HG03097 (cell line): ENCODE measurements around the gene MACROD2.
A peak's percentile ranks its signal among the peaks of the same experiment; 100 is the strongest.

Experiments
- ATAC-seq: cut with Tn5 transposase; IDR thresholded peaks from one replicate; pipeline ENCODE4 v1.9.1; 2021; ENCODE audit not compliant: unreplicated experiment, low FRiP score

MACROD2 gene

DNA sequence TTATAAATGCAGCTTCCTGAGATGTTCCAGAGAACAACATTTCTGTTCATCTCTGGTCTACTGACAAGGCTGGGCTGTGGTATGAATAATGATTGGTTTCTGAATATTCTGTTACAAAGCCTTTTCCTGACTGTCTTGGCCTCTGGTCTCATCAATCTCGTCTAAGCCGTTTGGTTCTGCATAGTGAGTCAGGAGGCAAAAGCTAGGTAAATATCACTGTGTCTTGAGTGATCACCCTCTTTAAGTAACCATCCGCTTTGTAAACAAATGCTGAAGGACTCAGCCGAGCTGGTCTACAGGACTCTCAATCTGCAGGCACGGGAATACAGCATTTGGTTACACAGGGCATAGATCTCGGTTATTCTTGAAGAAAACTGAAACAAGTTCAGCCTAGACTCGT lies 2066.0 kb downstream of the MACROD2 start:
- no peak for ATAC-seq

DNA sequence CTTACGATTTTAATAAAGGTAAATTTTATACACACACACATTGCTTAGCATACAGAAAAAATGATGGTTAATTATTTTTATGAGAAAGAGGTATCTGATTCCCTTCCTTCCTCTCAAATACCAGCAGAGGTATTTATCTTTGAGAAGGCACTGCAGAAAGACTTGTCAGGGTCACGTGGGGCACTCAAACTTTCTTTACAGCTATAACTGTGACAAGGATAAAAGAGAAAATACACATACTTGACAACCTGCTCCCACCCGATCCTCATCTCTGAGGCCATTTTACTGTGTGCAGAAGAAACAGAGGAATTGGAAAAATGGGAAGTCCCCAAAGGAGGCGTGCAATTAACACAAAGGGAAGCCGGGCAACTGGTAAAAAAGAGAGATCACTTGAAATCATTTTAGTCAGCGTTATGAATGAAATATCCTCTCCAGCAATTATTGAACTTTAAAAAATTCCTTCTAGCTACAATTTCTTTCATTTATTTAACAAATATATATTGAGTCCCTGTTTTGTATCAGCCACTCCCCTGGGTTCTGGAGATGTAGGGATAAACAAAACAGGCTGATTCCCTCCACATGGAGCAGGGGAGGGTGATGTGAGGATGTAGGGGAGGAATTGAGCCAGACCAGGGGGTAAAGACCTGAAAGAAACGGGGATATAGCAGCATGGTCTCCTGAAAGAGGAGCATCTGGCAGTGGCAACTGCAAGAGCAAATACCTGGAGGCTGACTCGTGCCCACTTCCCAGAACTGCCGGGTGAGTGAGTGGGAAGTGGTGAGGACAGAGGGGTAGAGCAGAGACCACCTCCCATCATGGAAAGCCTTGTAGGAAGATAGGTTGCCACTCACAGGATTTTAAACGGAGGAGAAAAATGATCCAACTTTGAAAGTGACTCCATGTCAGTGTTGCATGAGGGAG lies 2067.6 kb downstream of the MACROD2 start:
- no peak for ATAC-seq

- ATAC-seq, result no peak
Observed at GRCh38 chr20:16063881-16064280, 2068.6 kb downstream of the MACROD2 start.

- ATAC-seq, result no peak
Observed at GRCh38 chr20:16064989-16065707, 2069.8 kb downstream of the MACROD2 start.

DNA sequence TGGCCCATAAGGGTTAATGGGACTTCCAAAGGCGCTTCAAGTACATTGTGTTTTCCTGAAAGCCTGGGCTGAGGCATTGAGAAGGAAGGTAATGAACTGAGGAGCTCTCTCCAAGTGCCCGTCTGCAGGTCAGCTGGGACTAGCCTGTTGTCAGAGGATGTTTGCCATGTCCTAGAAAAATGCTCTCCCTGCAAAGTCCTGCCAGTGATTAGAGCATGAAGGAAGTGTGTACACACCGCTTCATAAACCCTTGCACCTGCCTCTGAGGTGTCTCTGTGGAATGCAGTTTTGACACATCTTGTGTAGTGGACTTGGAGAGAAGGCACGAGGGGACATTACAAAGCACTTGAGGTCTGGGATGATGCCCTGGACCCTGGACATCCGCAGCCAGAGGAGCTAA lies 2071.3 kb downstream of the MACROD2 start:
- no peak for ATAC-seq

DNA sequence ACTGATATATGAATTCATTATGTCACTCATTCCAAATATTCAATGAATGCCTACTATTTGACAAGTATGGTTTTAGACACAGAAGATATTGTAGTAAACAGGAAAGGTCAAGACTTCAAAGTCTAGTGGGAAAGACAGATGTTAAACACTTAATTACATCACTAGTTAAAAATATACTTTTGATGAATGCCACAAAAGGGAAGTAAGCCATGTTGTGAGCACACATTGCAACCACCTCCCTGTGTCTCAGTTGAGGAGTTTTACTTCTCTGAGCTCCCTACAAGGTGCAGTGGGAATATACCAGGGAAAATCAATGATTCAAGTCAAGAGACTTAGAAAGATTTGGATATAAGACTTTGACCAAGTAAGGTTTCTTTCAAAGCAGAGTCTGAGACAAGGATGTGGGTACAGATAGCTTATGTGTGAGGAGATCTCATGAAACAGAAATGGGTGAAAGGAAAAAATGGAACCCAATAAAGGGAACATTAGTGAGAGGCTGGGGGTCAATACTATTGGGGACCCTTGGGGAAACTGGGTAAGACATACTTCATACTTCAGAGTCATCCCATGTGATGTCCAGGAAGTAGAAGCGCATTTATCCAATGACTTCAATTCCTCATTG lies 2074.2 kb downstream of the MACROD2 start:
- ATAC-seq, result peak; percentile 93

GRCh38 chr20:16072220-16072619 lies 2076.9 kb downstream of the MACROD2 start:
- ATAC-seq, result no peak

- no peak for ATAC-seq
Observed at GRCh38 chr20:16078172-16078898, 2083.0 kb downstream of the MACROD2 start.

- no peak for ATAC-seq
Observed at GRCh38 chr20:16081421-16081820, 2086.1 kb downstream of the MACROD2 start.

- no peak for ATAC-seq
Observed at GRCh38 chr20:16082051-16082550, 2086.8 kb downstream of the MACROD2 start.

DNA sequence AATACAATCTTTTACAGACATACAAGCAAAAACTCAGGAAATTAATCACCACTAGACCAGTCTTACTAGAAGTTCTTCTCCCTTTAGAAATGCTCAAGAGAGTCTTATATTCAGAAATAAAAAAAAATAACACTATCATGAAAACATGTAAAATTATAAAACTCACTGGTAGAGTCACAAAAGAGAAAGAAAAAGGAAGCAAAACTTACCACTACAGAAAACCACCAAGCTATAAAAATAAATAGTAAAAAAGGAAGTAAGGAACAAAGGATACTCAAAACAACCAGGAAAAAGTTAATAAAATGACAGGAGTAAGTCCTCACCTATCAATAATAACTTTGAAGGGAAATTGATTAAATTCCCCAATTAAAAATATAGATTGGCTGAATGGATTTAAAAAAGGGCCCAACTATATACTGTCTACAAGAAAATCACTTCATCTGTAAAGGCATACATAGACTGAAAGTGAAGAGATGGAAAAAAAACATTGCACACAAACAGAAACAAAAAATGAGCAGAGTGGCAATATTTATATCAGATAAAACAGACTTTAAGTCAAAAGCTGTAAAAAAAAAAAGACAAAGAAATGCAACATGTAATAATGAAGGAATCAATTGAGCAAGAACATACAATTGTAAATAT lies 2088.4 kb downstream of the MACROD2 start:
- no peak for ATAC-seq

DNA sequence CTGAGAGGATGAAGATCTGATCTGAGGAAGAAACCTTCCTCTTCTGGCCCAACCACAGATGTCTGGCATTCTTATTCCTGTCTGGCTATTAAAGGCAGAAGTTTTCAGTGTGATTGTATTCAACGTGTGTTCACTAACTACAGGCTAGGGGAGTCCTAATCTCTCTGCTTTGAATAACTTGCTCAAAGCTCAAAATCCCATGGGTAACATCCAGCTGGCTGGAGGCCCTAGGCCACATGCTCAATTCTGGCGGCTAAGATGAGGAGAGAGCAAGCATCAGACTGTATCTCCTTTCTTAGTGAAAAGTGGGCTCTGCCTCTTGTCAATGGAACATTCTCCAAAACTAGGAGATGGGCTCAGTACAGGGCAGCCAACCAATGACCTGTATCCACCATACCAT lies 2099.9 kb downstream of the MACROD2 start:
- no peak for ATAC-seq

DNA sequence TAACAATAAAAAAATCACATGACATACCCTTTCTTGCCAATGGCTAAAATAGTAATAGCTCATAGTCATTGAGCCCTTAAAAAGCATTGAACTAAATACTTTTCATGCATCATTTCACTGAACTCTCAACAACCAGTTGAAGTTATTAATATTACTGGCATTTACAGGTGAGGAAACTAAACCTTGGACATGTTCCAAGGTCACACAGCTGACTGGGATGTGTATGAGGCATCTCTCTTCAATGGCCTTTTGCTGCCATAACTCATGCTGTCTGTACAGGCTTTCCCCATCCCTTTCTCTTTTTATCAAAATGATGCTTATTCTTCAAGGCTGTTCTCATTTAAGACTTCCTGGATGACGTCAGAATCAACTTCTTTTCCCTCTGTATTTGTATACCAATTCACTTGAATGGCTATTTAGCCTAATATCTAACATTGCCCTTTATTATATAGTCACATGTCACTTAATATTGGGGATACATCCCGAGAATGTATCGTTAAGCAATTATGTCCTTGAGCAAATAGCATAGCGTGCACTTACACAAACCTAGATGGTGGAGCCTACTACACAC lies 2101.5 kb downstream of the MACROD2 start:
- ATAC-seq, result no peak

GRCh38 chr20:16097788-16098187 lies 2102.5 kb downstream of the MACROD2 start:
- no peak for ATAC-seq

- ATAC-seq, result no peak
Observed at GRCh38 chr20:16098890-16099639, 2103.7 kb downstream of the MACROD2 start.

- no peak for ATAC-seq
Observed at GRCh38 chr20:16100111-16100510, 2104.8 kb downstream of the MACROD2 start.

GRCh38 chr20:16100767-16101166 lies 2105.5 kb downstream of the MACROD2 start:
- ATAC-seq, result no peak
